SK-N-SH treated with all-trans-retinoic acid at 6 μM for 48 hours (cell line): Measurements from ENCODE around the gene PDE6B.

ENCODE experiments used
- ATAC-seq: fragments of 200-7000 bp; cut with Tn5 transposase; 3 replicates; pipeline ENCODE4 v1.9.1; 2020; ENCODE audit warnings: mild to moderate bottlenecking, moderate library complexity
- ARNTL ChIP-seq: fragments of 450-650 bp; formaldehyde crosslinking; IDR thresholded peaks from 2 replicates; pipeline ENCODE4 v1.5.0; 2020; ENCODE audit warnings: low read depth, mild to moderate bottlenecking, moderate library complexity, borderline replicate concordance
- BACH2 ChIP-seq: fragments of 250-450 bp; sonication (Bioruptor Pico); IDR thresholded peaks from 2 replicates; pipeline ENCODE4 v1.9.0; 2021; ENCODE audit warnings: mild to moderate bottlenecking, borderline replicate concordance
- CSDC2 ChIP-seq: fragments of 250-450 bp; sonication (Bioruptor Pico); IDR thresholded peaks from 2 replicates; pipeline ENCODE4 v1.5.0; 2020; ENCODE audit warnings: mild to moderate bottlenecking, moderate library complexity
- ESRRG ChIP-seq: fragments of 250-450 bp; sonication (Bioruptor Pico); IDR thresholded peaks from 2 replicates; pipeline ENCODE4 v1.6.1; 2021; ENCODE audit warnings: mild to moderate bottlenecking
- GLIS3 ChIP-seq: fragments of 250-450 bp; sonication (Bioruptor Pico); IDR thresholded peaks from 2 replicates; pipeline ENCODE4 v1.5.0; 2020; ENCODE audit warnings: mild to moderate bottlenecking, moderate library complexity
- ISL1 ChIP-seq: fragments of 250-450 bp; sonication (Bioruptor Pico); IDR thresholded peaks from 2 replicates; pipeline ENCODE4 v2.1.2; 2022; ENCODE audit warnings: mild to moderate bottlenecking, moderate library complexity
- OSR1 ChIP-seq: fragments of 250-450 bp; sonication (Bioruptor Pico); IDR thresholded peaks from 2 replicates; pipeline ENCODE4 v1.8.0; 2022; ENCODE audit warnings: moderate library complexity, mild to moderate bottlenecking, inconsistent platforms
- PPARA ChIP-seq: fragments of 250-450 bp; sonication (Bioruptor Pico); IDR thresholded peaks from 2 replicates; pipeline ENCODE4 v1.5.0; 2020; ENCODE audit warnings: mild to moderate bottlenecking, borderline replicate concordance
- RARB ChIP-seq: fragments of 250-450 bp; sonication (Bioruptor Pico); IDR thresholded peaks from 2 replicates; pipeline ENCODE4 v1.8.0; 2021; ENCODE audit warnings: mild to moderate bottlenecking, moderate library complexity
- SNAI2 ChIP-seq: fragments of 250-450 bp; sonication (Bioruptor Pico); IDR thresholded peaks from 2 replicates; pipeline ENCODE4 v1.5.0; 2020; ENCODE audit warnings: mild to moderate bottlenecking, moderate library complexity
- TCF4 ChIP-seq: fragments of 250-450 bp; sonication (Bioruptor Pico); IDR thresholded peaks from 2 replicates; pipeline ENCODE4 v1.8.0; 2021; ENCODE audit warnings: mild to moderate bottlenecking, moderate library complexity, borderline replicate concordance
- TOX ChIP-seq: fragments of 250-450 bp; sonication (Bioruptor Pico); IDR thresholded peaks from 2 replicates; pipeline ENCODE4 v1.8.0; 2021; ENCODE audit warnings: mild to moderate bottlenecking, moderate library complexity, borderline replicate concordance
- ZC3H10 ChIP-seq: fragments of 250-450 bp; sonication (Bioruptor Pico); IDR thresholded peaks from 2 replicates; pipeline ENCODE4 v1.5.1; 2021; ENCODE audit warnings: mild to moderate bottlenecking, moderate library complexity
- ZFP3 ChIP-seq: fragments of 250-450 bp; sonication (Bioruptor Pico); IDR thresholded peaks from 2 replicates; pipeline ENCODE4 v1.5.0; 2020; ENCODE audit warnings: mild to moderate bottlenecking, moderate library complexity
- ZFP30 ChIP-seq: fragments of 450-650 bp; formaldehyde crosslinking; IDR thresholded peaks from 2 replicates; pipeline ENCODE4 v1.5.0; 2022; ENCODE audit warnings: mild to moderate bottlenecking, moderate library complexity
- ZNF565 ChIP-seq: fragments of 450-650 bp; formaldehyde crosslinking; conservative IDR thresholded peaks from 2 replicates; pipeline ENCODE4 v1.5.0; 2020; ENCODE audit warnings: low read depth, mild to moderate bottlenecking, moderate library complexity
- ZNF70 ChIP-seq: fragments of 450-650 bp; formaldehyde crosslinking; IDR thresholded peaks from 2 replicates; pipeline ENCODE4 v1.5.0; 2020; ENCODE audit warnings: mild to moderate bottlenecking, moderate library complexity
- ZNF8 ChIP-seq: fragments of 450-650 bp; formaldehyde crosslinking; IDR thresholded peaks from 2 replicates; pipeline ENCODE4 v1.5.0; 2020; ENCODE audit warnings: mild to moderate bottlenecking, moderate library complexity
- TF ChIP-seq, protein P1 (sequence below): fragments of 250-450 bp; sonication (Bioruptor Pico); IDR thresholded peaks from 2 replicates; pipeline ENCODE4 v1.5.1; 2020; ENCODE audit warnings: low read depth, mild to moderate bottlenecking, moderate library complexity
- TF ChIP-seq, protein P2 (sequence below): fragments of 250-450 bp; sonication (Bioruptor Pico); IDR thresholded peaks from 2 replicates; pipeline ENCODE4 v1.8.0; 2021; ENCODE audit warnings: low read depth, mild to moderate bottlenecking, moderate library complexity, borderline replicate concordance
- TF ChIP-seq, protein P3 (sequence below): fragments of 250-450 bp; sonication (Bioruptor Pico); IDR thresholded peaks from 2 replicates; pipeline ENCODE4 v1.5.1; 2021; ENCODE audit warnings: mild to moderate bottlenecking, moderate library complexity
- TF ChIP-seq, protein P4 (sequence below): fragments of 250-450 bp; sonication (Bioruptor Pico); IDR thresholded peaks from 2 replicates; pipeline ENCODE4 v1.8.0; 2020; ENCODE audit warnings: mild to moderate bottlenecking, moderate library complexity, borderline replicate concordance

PDE6B gene

DNA sequence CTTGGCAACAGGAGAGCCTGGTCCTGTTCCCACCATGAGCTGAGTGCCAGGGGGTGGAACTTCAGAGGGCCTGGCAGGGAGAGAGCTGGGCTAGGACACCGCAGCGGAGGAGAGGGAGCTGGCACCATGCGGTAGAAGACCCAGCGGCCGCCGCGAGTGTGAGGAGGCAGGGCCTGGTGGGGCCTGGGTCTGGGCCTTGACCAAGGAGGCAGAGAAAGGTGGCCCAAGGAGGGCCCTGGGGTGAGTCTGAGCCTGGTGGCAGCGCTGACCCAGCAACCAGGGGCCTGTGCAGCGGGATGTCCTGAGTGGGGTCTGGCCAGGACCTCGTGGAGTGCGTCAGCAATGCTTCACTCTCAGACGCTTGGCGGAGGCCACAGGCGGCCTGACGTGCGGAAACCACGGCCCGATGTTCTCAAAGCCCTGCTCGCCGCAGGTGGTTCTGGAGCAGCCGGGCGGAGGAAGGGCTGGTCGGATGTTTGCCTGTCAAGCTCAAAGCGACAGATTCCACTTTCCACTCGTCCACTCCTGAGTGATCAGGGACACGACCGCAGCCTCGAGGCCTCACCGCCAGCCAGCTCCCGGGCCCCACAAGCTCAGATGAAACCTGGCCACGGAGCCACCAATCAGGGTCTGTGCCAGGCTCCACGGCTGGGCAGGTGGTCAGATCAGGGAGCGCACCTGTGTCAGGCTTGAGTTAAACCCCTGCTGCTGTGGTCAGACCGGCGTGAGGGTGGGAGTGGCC is 27.9 kb downstream of the PDE6B start:
- no peak for TF ChIP-seq ARNTL (CRISPR knock-in tag)
- TF ChIP-seq PPARA: no peak
- no peak for TF ChIP-seq GLIS3
- no peak for TF ChIP-seq TOX (CRISPR knock-in tag)
- no peak for TF ChIP-seq ZFP30 (CRISPR knock-in tag)
- no peak for TF ChIP-seq CSDC2 (CRISPR knock-in tag)
- no peak for TF ChIP-seq RARB (CRISPR knock-in tag)
- TF ChIP-seq ZNF8 (CRISPR knock-in tag): no peak
- TF ChIP-seq, protein P1, sequence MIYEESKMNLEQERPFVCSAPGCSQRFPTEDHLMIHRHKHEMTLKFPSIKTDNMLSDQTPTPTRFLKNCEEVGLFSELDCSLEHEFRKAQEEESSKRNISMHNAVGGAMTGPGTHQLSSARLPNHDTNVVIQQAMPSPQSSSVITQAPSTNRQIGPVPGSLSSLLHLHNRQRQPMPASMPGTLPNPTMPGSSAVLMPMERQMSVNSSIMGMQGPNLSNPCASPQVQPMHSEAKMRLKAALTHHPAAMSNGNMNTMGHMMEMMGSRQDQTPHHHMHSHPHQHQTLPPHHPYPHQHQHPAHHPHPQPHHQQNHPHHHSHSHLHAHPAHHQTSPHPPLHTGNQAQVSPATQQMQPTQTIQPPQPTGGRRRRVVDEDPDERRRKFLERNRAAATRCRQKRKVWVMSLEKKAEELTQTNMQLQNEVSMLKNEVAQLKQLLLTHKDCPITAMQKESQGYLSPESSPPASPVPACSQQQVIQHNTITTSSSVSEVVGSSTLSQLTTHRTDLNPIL: no peak
- TF ChIP-seq ISL1 (CRISPR knock-in tag): no peak
- no peak for TF ChIP-seq ZFP3
- TF ChIP-seq OSR1 (CRISPR knock-in tag): no peak
- TF ChIP-seq ZNF70: no peak
- TF ChIP-seq ZNF565: no peak
- TF ChIP-seq BACH2 (CRISPR knock-in tag): no peak
- TF ChIP-seq, protein P2, sequence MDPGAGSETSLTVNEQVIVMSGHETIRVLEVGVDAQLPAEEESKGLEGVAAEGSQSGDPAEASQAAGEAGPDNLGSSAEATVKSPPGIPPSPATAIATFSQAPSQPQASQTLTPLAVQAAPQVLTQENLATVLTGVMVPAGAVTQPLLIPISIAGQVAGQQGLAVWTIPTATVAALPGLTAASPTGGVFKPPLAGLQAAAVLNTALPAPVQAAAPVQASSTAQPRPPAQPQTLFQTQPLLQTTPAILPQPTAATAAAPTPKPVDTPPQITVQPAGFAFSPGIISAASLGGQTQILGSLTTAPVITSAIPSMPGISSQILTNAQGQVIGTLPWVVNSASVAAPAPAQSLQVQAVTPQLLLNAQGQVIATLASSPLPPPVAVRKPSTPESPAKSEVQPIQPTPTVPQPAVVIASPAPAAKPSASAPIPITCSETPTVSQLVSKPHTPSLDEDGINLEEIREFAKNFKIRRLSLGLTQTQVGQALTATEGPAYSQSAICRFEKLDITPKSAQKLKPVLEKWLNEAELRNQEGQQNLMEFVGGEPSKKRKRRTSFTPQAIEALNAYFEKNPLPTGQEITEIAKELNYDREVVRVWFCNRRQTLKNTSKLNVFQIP: no peak
- TF ChIP-seq, protein P3, sequence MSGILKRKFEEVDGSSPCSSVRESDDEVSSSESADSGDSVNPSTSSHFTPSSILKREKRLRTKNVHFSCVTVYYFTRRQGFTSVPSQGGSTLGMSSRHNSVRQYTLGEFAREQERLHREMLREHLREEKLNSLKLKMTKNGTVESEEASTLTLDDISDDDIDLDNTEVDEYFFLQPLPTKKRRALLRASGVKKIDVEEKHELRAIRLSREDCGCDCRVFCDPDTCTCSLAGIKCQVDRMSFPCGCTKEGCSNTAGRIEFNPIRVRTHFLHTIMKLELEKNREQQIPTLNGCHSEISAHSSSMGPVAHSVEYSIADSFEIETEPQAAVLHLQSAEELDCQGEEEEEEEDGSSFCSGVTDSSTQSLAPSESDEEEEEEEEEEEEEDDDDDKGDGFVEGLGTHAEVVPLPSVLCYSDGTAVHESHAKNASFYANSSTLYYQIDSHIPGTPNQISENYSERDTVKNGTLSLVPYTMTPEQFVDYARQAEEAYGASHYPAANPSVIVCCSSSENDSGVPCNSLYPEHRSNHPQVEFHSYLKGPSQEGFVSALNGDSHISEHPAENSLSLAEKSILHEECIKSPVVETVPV (CRISPR knock-in tag): no peak
- TF ChIP-seq, protein P4, sequence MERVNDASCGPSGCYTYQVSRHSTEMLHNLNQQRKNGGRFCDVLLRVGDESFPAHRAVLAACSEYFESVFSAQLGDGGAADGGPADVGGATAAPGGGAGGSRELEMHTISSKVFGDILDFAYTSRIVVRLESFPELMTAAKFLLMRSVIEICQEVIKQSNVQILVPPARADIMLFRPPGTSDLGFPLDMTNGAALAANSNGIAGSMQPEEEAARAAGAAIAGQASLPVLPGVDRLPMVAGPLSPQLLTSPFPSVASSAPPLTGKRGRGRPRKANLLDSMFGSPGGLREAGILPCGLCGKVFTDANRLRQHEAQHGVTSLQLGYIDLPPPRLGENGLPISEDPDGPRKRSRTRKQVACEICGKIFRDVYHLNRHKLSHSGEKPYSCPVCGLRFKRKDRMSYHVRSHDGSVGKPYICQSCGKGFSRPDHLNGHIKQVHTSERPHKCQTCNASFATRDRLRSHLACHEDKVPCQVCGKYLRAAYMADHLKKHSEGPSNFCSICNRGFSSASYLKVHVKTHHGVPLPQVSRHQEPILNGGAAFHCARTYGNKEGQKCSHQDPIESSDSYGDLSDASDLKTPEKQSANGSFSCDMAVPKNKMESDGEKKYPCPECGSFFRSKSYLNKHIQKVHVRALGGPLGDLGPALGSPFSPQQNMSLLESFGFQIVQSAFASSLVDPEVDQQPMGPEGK (CRISPR knock-in tag): no peak
- TF ChIP-seq TCF4 (CRISPR knock-in tag): no peak
- no peak for ATAC-seq

DNA sequence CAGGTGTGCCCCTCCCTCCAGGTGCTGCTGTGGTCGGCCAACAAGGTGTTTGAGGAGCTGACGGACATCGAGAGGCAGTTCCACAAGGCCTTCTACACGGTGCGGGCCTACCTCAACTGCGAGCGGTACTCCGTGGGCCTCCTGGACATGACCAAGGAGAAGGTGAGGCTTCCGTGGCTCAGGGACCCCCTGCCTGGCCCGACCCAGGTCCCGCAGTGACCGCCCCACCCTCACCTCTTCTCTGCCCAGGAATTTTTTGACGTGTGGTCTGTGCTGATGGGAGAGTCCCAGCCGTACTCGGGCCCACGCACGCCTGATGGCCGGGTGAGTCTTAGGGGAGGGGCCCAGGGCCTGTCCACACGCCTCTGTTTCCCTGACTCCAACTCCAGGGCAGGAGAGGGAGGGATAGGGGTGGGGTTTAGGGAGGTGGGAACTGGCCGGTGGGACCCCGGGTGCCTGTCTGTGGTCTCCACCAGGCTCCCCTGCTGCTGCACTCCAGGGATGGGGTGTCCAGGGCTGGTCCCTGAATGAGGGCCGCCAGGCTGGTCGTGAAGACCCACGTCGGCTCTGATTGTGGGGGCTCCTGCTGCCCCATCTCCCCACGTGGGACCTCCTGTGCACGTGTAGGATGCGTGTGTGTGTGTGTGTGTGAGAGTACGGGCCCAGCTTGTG is 28.6 kb downstream of the PDE6B start:
- no peak for ATAC-seq
- no peak for TF ChIP-seq ZNF565
- TF ChIP-seq TCF4 (CRISPR knock-in tag): no peak
- TF ChIP-seq, protein P4 (CRISPR knock-in tag): no peak
- TF ChIP-seq ZFP30 (CRISPR knock-in tag): no peak
- TF ChIP-seq PPARA: no peak
- TF ChIP-seq OSR1 (CRISPR knock-in tag): no peak
- no peak for TF ChIP-seq ESRRG (CRISPR knock-in tag)
- no peak for TF ChIP-seq ZC3H10 (CRISPR knock-in tag)
- no peak for TF ChIP-seq ZNF70
- TF ChIP-seq SNAI2 (CRISPR knock-in tag): no peak
- no peak for TF ChIP-seq ARNTL (CRISPR knock-in tag)
- TF ChIP-seq, protein P2: no peak
- TF ChIP-seq, protein P3 (CRISPR knock-in tag): no peak
- TF ChIP-seq RARB (CRISPR knock-in tag): no peak
